ENCODE measurements around the gene TMEM117.

TMEM117 gene

DNA sequence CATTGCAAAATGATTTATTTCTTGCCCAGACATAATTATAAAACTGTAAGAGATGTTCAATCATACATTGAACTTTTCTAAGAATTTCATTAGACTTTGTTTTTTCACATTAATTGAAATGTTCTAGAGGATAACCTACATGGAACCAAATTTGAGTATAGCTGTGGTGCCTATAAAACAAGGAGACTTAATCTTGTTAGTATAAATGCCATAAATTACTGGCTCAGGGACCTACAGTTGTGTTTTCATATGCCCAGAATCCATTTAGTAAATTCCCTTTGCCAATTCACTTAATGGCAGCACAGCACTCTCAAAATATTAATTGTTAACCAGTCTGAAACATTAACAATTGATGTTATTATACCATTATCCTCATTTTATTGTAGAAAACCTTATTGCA lies 551.7 kb downstream of the TMEM117 start:
- DNase-seq = no peak

DNA sequence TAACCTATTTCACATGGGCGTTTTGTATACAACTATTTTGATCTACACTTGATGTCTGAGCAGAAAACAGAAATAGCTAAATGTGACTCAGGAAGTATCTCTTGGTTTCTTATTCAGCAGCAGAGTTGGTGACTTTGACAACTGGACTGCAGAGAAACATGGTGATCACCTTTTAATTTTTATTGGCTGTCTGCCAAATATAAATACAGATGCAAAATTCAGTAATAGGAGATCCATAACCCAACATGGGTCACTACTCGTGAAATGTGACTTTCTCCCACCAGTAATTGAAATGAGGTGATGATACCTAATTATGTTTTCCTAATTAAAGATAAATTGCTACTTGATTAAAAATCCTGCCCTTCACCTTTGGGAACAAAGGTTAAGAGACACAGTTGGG lies 553.2 kb downstream of the TMEM117 start:
- DNase-seq = no peak

GRCh38 chr12:44389896-44390295 lies 554.0 kb downstream of the TMEM117 start:
- no peak for DNase-seq

- no peak for DNase-seq
Observed at GRCh38 chr12:44397631-44398030, 561.8 kb downstream of the TMEM117 start.

DNA sequence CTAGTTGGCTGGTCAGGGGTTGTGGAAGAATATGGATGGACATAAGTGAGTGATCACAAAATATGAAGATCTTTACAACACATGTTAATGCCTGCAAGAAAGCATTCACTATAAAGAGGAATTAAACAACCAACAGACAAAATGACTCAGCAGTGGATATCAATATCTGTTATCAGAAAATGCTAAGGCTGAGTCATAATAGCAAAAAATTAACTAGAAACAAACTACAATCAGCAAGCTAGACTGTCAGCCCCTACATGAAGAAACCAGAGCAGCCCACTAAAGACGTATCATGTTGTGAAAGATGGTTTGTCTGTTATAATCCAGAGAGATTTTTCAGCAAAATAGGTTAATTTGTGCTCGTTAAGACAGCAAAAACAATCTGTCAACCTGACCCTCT lies 567.3 kb downstream of the TMEM117 start:
- no peak for DNase-seq

GRCh38 chr12:44405297-44405696 lies 569.4 kb downstream of the TMEM117 start:
- no peak for DNase-seq

- no peak for DNase-seq
Observed at GRCh38 chr12:44422559-44422958, 586.7 kb downstream of the TMEM117 start.

DNA sequence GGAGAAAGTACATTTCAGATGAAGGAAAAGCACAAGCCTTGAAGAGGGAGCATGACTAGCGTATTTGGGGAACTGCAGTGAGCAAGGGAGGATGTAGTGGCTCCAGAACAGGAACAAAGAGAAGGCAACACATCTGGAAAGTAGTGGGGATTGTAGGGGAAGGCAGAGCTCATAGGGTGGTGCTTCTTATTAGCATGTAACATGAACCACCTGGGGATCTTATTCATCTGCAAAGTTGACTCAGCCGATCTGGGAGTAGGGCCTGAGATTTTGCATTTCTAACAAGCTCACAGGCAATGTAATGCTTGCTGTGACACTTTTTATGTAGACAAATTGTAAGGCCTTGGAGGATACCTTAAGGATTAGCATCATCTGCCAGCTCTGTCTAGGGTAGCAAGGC lies 592.9 kb downstream of the TMEM117 start:
- no peak for DNase-seq

DNA sequence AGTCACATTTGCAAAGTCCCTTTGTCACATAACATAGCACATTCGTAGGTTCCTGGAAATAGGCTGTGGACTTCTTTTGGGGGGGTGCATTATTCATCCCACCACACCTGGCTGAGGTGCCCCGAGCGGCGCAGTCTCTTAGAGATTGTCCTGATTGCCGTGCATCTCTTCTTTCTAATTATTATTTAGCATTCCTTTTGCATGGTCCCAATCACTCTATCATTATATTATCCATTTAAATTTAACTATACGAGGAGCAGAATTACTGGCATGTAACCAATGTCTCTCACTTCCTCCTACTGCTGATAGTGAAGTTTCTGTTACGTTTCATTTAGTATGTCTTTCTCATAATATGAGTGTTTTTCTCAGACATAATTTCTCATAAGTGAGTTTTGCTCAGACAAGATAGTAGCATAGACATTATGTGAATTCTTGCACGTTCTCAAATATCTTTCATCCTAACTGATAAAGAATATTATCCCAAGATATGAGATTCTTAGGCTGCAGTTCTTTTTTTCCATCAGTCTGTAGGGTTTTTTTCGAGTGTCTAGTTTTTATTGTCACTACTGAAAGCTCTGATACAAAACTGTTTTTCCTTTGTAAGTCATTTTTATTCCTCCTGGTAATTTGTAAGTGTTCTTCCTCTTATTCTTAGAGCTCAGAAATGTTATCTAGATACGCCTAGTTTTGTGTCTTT lies 595.9 kb downstream of the TMEM117 start:
- DNase-seq = no peak

DNA sequence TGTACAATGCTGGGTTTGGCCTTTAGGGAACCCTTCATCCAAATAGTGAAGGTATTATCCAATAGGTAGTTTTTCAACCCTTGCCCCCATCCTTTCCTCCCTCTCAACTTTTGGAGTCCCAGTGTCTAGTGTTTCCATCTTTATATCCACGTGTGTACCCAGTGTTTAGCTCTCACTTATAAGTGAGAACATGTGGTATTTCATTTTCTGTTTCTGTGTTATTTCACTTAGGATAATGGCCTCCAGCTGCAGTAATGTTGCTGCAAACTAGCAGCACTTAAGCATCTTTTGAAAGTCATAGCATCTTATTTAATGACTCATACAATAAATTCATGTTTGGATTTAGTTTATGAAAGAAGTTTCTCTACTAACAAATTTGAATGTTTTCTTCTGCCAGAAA lies 597.8 kb downstream of the TMEM117 start:
- no peak for DNase-seq

GRCh38 chr12:44436756-44437155 lies 600.9 kb downstream of the TMEM117 start:
- no peak for DNase-seq
